GM21515 (cell line): ENCODE results near the gene AARSD1.
"Not testable (repeated sequence)": the region's sequence is repeated elsewhere in the genome, so short reads cannot be mapped to it uniquely, and the experiment has no call there.

Experiments
- ATAC-seq: cut with Tn5 transposase; IDR thresholded peaks from one replicate; pipeline ENCODE4 v1.9.1; 2021; ENCODE audit not compliant: unreplicated experiment

Gene AARSD1

GRCh38 chr17:42964161-42964932 lies at the start of gene AARSD1:
TSS of gene AARSD1 (minus strand) at chr17:42964454. CDS start at chr17:42964440, 14 bp downstream.
- peak; percentile 72 for ATAC-seq

GRCh38 chr17:43013296-43013695 lies 49.0 kb upstream of the AARSD1 start:
- ATAC-seq, result no peak

GRCh38 chr17:43011728-43012472 lies 47.6 kb upstream of the AARSD1 start:
- no peak for ATAC-seq

GRCh38 chr17:43010667-43011308 lies 46.5 kb upstream of the AARSD1 start:
- ATAC-seq, result no peak

GRCh38 chr17:43006639-43007551 lies 42.6 kb upstream of the AARSD1 start, which contains the start of gene IFI35:
TSS of gene IFI35 (plus strand) at chr17:43006784. CDS start at chr17:43006948, 164 bp downstream.
- ATAC-seq, result peak; percentile 70

- no peak for ATAC-seq
Observed at GRCh38 chr17:43003542-43004172, 39.4 kb upstream of the AARSD1 start.

GRCh38 chr17:43000894-43001293 lies 36.6 kb upstream of the AARSD1 start:
- ATAC-seq, result not testable (repeated sequence)

- ATAC-seq, result no peak
Observed at GRCh38 chr17:42999003-42999525, 34.8 kb upstream of the AARSD1 start.

GRCh38 chr17:42997984-42998938 lies 34.0 kb upstream of the AARSD1 start, which contains the start of gene RPL27:
TSS of gene RPL27 (plus strand) at chr17:42998419. CDS start at chr17:42998751, 332 bp downstream.
- ATAC-seq, result peak; percentile 82

GRCh38 chr17:42997390-42997983 lies 33.2 kb upstream of the AARSD1 start:
- no peak for ATAC-seq

GRCh38 chr17:42993913-42994312 lies 29.7 kb upstream of the AARSD1 start:
- not testable (repeated sequence) for ATAC-seq

- ATAC-seq, result no peak
Observed at GRCh38 chr17:42992872-42993271, 28.6 kb upstream of the AARSD1 start.

GRCh38 chr17:42991471-42991870 lies 27.2 kb upstream of the AARSD1 start:
- ATAC-seq, result no peak

GRCh38 chr17:42989726-42990652 lies 25.7 kb upstream of the AARSD1 start:
- ATAC-seq, result no peak

GRCh38 chr17:42989141-42989540 lies 24.9 kb upstream of the AARSD1 start:
- no peak for ATAC-seq

GRCh38 chr17:42985225-42985624 lies 21.0 kb upstream of the AARSD1 start:
- no peak for ATAC-seq

- no peak for ATAC-seq
Observed at GRCh38 chr17:42982266-42982665, 18.0 kb upstream of the AARSD1 start.
